DMS153 treated with DMSO at 0.1 percent for 48 hours (cell line): ENCODE data around the gene FKBP3.
"Not testable (repeated sequence)": the region's sequence is repeated elsewhere in the genome, so short reads cannot be mapped to it uniquely, and the experiment has no call there.

Experiments used
- DNase-seq: peaks from one replicate; lab custom pipeline; 2025; ENCODE audit not compliant: unreplicated experiment; lab: John Stamatoyannopoulos, UW

The FKBP3 gene

DNA sequence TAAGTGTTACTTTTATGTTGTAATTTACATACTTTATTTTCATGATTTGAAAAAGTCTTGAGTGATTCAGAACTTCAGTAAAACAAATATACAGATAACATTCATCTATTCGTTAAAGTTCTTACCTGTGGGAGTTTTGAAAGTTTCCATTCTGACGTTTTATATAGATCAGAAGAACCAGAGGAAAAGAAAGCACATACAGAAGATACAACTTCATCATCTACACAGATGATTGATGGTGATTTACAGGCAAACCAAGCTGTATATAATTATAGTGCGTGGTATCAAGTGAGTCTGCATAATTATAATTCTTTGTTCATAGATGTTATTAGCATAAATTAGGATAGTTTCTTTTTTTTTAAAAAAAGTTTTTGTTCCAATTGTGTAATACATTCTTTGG, 20.0 kb downstream of the FKBP3 start:
- no peak for DNase-seq

- peak; percentile 72 for DNase-seq
Observed at GRCh38 chr14:45112896-45113781, 21.1 kb downstream of the FKBP3 start.

GRCh38 chr14:45104561-45104960, 29.7 kb downstream of the FKBP3 start:
- DNase-seq, result no peak

DNA sequence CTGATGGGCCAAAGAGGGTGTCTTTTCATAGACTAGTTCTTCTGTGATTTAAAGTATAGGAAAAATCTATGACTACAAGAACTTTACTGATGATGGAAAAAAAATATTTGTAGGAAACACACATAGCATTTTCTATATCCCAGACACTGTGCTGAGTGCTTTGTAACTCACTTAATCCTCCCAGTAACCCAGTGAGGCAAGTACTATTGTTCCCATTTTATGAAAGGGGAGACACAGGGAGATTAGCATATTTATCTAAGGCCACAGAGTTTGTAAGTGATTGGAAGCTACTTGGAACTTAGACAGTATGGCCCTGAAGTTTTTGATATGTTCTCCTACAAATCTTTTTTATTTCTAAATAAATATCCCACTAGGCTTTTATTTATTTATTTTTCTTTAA, 30.5 kb downstream of the FKBP3 start:
- DNase-seq, result no peak

DNA sequence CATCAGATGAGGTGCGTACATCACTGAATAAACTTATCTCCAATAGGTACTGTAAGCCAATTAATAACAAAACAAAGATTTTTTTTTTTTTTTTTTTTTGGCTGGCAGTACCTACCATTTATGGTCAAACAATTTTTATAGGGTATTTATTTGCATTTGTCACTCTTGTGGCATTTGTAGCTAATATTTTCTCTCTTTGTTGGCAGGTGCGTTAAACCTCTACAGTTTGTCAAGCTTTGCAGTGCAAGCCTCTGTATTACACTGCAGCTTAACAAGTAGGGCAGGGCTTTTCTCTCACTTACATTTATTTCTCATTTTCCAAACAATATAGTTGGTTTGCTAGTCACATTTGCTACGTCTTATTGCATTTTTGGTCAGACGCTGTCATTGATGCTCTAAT, 38.1 kb downstream of the FKBP3 start:
- DNase-seq, result no peak

- no peak for DNase-seq
Observed at GRCh38 chr14:45095143-45095542, 39.1 kb downstream of the FKBP3 start.

GRCh38 chr14:45094275-45094674, 40.0 kb downstream of the FKBP3 start:
- DNase-seq, result no peak

GRCh38 chr14:45091710-45092109, 42.6 kb downstream of the FKBP3 start:
- DNase-seq, result no peak

GRCh38 chr14:45089813-45090212, 44.5 kb downstream of the FKBP3 start:
- no peak for DNase-seq

GRCh38 chr14:45084946-45085346, 49.3 kb downstream of the FKBP3 start:
- no peak for DNase-seq

GRCh38 chr14:45083976-45084722, 50.1 kb downstream of the FKBP3 start, which contains the start of gene PRPF39:
Gene PRPF39 (plus strand): TSS chr14:45084116. CDS start chr14:45095240, 11,124 bp downstream.
- peak; percentile 86 for DNase-seq

- DNase-seq, result no peak
Observed at GRCh38 chr14:45083617-45083975, 50.7 kb downstream of the FKBP3 start.

- no peak for DNase-seq
Observed at GRCh38 chr14:45082420-45082819, 51.9 kb downstream of the FKBP3 start.

DNA sequence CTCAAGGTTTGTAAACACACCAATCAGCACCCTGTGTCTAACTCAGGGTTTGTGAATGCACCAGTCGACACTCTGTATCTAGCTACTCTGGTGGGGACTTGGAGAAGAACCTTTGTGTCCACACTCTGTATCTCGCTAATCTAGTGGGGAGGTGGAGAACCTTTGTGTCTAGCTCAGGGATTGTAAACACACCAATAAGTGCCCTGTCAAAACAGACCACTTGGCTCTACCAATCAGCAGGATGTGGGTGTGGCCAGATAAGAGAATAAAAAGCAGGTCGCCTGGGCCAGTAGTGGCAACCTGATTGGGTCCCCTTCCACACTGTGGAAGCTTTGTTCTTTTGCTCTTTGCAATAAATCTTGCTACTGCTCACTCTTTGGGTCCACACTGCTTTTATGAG, 53.2 kb downstream of the FKBP3 start:
- not testable (repeated sequence) for DNase-seq

DNA sequence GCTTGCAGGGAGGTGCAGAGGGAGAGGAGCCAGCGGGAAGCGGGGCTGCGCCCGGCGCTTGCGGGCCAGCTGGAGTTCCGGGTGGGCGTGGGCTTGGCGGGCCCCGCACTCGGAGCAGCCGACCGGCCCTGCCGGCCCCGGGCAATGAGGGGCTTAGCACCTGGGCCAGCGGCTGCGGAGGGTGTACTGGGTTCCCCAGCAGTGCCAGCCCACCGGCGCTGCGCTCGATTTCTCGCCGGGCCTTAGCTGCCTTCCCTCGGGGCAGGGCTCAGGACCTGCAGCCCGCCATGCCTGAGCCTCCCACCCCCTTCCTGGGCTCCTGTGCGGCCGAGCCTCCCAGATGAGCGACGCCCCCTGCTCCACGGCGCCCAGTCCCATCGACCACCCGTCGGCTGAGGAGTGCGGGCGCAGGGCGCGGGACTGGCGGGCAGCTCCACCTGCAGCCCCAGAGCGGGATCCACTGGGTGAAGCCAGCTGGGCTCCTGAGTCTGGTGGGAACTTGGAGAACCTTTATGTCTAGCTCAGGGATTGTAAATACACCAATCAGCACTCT, 53.8 kb downstream of the FKBP3 start:
- not testable (repeated sequence) for DNase-seq

DNA sequence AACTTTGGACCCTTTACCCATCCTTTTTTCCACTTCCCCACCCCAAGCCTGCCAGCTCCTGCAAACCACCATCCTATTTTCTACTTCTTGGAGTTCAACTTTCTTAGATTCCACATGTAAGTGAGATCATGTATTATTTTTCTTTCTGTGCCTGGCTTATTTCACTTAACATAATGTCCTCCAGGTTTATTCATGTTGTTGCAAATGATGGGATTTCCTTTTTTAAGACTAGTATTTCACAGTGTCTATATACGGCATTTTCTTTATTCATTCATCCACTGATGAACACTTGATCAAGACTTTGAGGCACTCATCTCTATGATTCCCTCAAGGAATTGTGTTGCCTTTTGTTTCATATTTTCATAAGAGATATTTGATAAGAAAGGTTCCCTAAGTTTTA, 56.0 kb downstream of the FKBP3 start:
- DNase-seq, result no peak

DNA sequence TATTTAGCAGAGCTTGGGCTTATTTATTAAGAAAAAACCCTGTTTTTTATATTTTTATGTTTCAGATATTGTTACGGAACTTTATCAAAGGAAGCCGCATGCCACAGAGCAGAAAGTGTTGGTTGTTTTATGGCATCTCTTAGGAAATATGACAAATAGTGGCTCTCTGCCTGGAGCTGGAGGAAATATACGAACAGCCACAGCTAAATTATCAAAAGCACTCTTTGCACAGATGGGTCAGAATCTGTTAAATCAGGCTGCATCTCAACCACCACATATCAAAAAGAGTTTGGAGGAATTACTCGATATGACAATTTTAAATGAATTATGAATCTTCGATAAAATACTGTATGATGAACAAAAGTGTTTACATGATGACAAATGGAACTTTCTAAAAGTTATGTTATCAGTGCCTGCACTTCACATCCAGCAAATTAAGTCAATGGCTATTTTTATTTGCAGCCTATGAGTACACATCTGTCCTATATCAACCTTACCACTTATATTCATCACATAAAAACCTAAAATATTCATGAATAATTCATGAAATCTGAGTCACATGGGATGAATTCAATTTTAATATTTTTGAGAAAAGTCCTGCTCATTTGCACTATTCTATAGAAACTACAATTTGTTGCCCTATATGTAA, 60.9 kb downstream of the FKBP3 start:
- DNase-seq, result no peak

DNA sequence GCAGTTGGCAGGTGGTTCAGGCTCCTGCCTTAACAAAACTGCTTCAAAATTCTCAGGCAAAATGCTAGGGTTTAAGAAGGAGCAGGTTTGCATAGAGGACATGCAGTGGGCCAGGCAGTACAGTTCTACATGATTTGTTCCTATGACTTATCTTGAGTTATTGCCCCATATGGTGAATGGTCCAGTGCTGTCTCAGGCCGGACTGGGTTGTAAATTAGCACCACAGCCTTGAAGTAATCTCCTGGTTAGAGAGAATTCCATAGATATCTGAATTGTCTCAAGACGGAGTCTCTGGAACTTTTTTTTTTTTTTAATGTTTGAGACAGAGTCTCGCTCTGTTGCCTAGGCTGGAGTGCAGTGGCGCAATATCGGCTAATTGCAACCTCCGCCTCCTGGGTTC, 62.2 kb downstream of the FKBP3 start:
- no peak for DNase-seq

DNA sequence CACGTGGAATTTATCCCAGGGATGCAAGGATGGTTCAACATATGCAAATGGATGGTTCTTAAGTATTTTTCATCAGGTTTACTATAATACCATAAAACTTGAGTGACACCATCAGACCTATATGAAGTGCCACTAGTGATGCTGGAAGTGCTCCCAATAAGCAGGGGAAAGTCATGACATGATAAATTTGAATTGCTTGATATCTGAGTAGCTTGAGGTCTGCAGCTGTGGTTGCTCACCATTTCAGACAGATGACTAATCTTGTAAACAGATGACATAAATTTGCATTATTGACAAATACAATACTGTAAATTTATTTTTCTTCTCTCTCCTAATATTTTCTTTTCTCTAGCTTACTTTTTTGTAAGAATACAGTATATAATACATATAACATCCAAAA, 64.1 kb downstream of the FKBP3 start:
- no peak for DNase-seq

GRCh38 chr14:45068396-45068795, 65.9 kb downstream of the FKBP3 start:
- DNase-seq, result no peak

DNA sequence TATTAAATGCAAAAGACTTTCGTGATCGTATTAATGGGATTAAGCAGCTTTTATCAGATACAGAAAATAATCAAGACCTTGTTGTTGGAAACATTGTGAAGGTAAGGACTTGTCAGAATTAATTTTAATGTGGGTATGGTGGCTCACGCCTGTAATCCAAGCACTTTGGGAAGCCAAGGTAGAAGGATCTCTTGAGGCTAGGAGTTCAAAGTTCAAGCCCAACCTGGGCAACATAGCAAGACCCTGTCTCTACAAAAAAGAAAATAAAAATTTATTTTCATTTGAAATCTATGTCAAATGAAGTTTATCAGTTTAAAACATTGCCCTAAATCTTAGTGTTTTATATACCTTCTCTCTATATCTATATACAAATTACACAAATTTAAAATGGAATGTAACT, 67.6 kb downstream of the FKBP3 start:
- DNase-seq, result no peak
